ENCODE measurements around the gene DOK6.

The DOK6 gene

GRCh38 chr18:69718912-69719547, 318.3 kb downstream of the DOK6 start:
- FAIRE-seq (no peak), DNase-seq (ENCODE audit: insufficient read length, low spot score) (no peak)
- no peak for TF ChIP-seq POLR2A (IDR thresholded peaks at IDR 0.05; ENCODE audit: low read depth, low read length)

- FAIRE-seq (no peak), DNase-seq (ENCODE audit: insufficient read length, low spot score) (no peak)
- TF ChIP-seq POLR2A (IDR thresholded peaks at IDR 0.05; ENCODE audit: low read depth, low read length), result no peak
Observed at GRCh38 chr18:69720422-69720821, 319.7 kb downstream of the DOK6 start.

GRCh38 chr18:69723434-69723833, 322.7 kb downstream of the DOK6 start:
- FAIRE-seq (no peak), DNase-seq (ENCODE audit: insufficient read length, low spot score) (no peak)
- TF ChIP-seq POLR2A (IDR thresholded peaks at IDR 0.05; ENCODE audit: low read depth, low read length), result no peak

- DNase-seq (ENCODE audit: insufficient read length, low spot score) (no peak), FAIRE-seq (no peak)
Observed at GRCh38 chr18:69725009-69725408, 324.3 kb downstream of the DOK6 start.

GRCh38 chr18:69725855-69726508, 325.3 kb downstream of the DOK6 start:
- DNase-seq (ENCODE audit: insufficient read length, low spot score), result no peak
- FAIRE-seq, result no peak

More at GRCh38 chr18:69725009-69725408, 324.3 kb downstream of the DOK6 start:
- TF ChIP-seq POLR2A (IDR thresholded peaks at IDR 0.05; ENCODE audit: low read depth, low read length), result no peak

GRCh38 chr18:69727912-69728572, 327.4 kb downstream of the DOK6 start:
- TF ChIP-seq POLR2A (IDR thresholded peaks at IDR 0.05; ENCODE audit: low read depth, low read length), result no peak
- FAIRE-seq (no peak), DNase-seq (ENCODE audit: insufficient read length, low spot score) (no peak)

More at GRCh38 chr18:69725855-69726508, 325.3 kb downstream of the DOK6 start:
- TF ChIP-seq POLR2A (IDR thresholded peaks at IDR 0.05; ENCODE audit: low read depth, low read length), result no peak

GRCh38 chr18:69730664-69731063, 330.0 kb downstream of the DOK6 start:
- TF ChIP-seq POLR2A (IDR thresholded peaks at IDR 0.05; ENCODE audit: low read depth, low read length), result no peak

GRCh38 chr18:69734536-69734935, 333.8 kb downstream of the DOK6 start:
- no peak for TF ChIP-seq POLR2A (IDR thresholded peaks at IDR 0.05; ENCODE audit: low read depth, low read length)
- FAIRE-seq (no peak), DNase-seq (ENCODE audit: insufficient read length, low spot score) (no peak)

More at GRCh38 chr18:69730664-69731063, 330.0 kb downstream of the DOK6 start:
- FAIRE-seq (no peak), DNase-seq (ENCODE audit: insufficient read length, low spot score) (no peak)

GRCh38 chr18:69736730-69737129, 336.0 kb downstream of the DOK6 start:
- FAIRE-seq, result no peak
- no peak for TF ChIP-seq POLR2A (IDR thresholded peaks at IDR 0.05; ENCODE audit: low read depth, low read length)
- no peak for DNase-seq (ENCODE audit: insufficient read length, low spot score)

GRCh38 chr18:69737851-69738250, 337.2 kb downstream of the DOK6 start:
- DNase-seq (ENCODE audit: insufficient read length, low spot score) (no peak), FAIRE-seq (no peak)
- no peak for TF ChIP-seq POLR2A (IDR thresholded peaks at IDR 0.05; ENCODE audit: low read depth, low read length)

GRCh38 chr18:69747388-69747787, 346.7 kb downstream of the DOK6 start:
- no peak for DNase-seq (ENCODE audit: insufficient read length, low spot score)
- no peak for FAIRE-seq

GRCh38 chr18:69752737-69753380, 352.2 kb downstream of the DOK6 start:
- no peak for DNase-seq (ENCODE audit: insufficient read length, low spot score)
- no peak for TF ChIP-seq POLR2A (IDR thresholded peaks at IDR 0.05; ENCODE audit: low read depth, low read length)
- no peak for FAIRE-seq

More at GRCh38 chr18:69747388-69747787, 346.7 kb downstream of the DOK6 start:
- no peak for TF ChIP-seq POLR2A (IDR thresholded peaks at IDR 0.05; ENCODE audit: low read depth, low read length)

GRCh38 chr18:69754108-69754507, 353.4 kb downstream of the DOK6 start:
- no peak for TF ChIP-seq POLR2A (IDR thresholded peaks at IDR 0.05; ENCODE audit: low read depth, low read length)
- FAIRE-seq (no peak), DNase-seq (ENCODE audit: insufficient read length, low spot score) (no peak)

- no peak for TF ChIP-seq POLR2A (IDR thresholded peaks at IDR 0.05; ENCODE audit: low read depth, low read length)
- FAIRE-seq (no peak), DNase-seq (ENCODE audit: insufficient read length, low spot score) (no peak)
Observed at GRCh38 chr18:69755041-69755440, 354.4 kb downstream of the DOK6 start.
